GM12891 (cell line): ENCODE data around the gene EXOC4.

ENCODE experiments used
- POLR2A ChIP-seq: IDR thresholded peaks from 2 replicates; pipeline ENCODE4 v1.6.1; 2011; ENCODE audit warnings: low read depth, low read length, control low read depth
- POLR2AphosphoS5 ChIP-seq: IDR thresholded peaks from 2 replicates; pipeline ENCODE4 v1.6.1; 2011; ENCODE audit warnings: low read depth, low read length, control low read depth
- TAF1 ChIP-seq: IDR thresholded peaks from 2 replicates; pipeline ENCODE4 v1.6.1; 2011; ENCODE audit warnings: low read depth, low read length, control low read depth

- no peak for TF ChIP-seq POLR2A
- TF ChIP-seq TAF1 = no peak
- no peak for TF ChIP-seq POLR2AphosphoS5
Observed at GRCh38 chr7:134071355-134072331, 818.8 kb downstream of the EXOC4 start.
